ENCODE results near the gene DCLK2.

- TF ChIP-seq CTCF (IDR thresholded peaks at IDR 0.05) = no peak
- no peak for TF ChIP-seq POLR2A (IDR thresholded peaks at IDR 0.05)
Measured at GRCh38 chr4:150211016-150211415, 132.8 kb downstream of the DCLK2 start.

Measured in right lobe of liver (tissue), 4 donors.